Muscle layer of colon (tissue), 2 donors: ENCODE results near the gene UBE2K.
"Not testable (repeated sequence)": the region's sequence is repeated elsewhere in the genome, so short reads cannot be mapped to it uniquely, and the experiment has no call there.

Experiments
- H3K27ac ChIP-seq: one replicate; pipeline ENCODE4 v1.7.0; 2013; ENCODE audit warnings: low read depth, mild to moderate bottlenecking, low read length, moderate library complexity
- H3K27me3 ChIP-seq, 2 donors: one replicate each; pipeline ENCODE4 v1.7.0; 2013; ENCODE audit warnings: low read length in 2 of 2, mild to moderate bottlenecking in 2 of 2; ENCODE audit not compliant: insufficient read depth in 2 of 2, control insufficient read depth in 1 of 2
- H3K36me3 ChIP-seq: one replicate; pipeline ENCODE4 v1.7.0; 2013; ENCODE audit warnings: mild to moderate bottlenecking, low read length; ENCODE audit not compliant: insufficient read depth
- H3K4me1 ChIP-seq: one replicate; pipeline ENCODE4 v1.7.0; 2013; ENCODE audit warnings: mild to moderate bottlenecking, low read length; ENCODE audit not compliant: insufficient read depth
- H3K4me3 ChIP-seq, 2 donors: one replicate each; pipeline ENCODE4 v1.7.0; 2013; ENCODE audit warnings: low read length in 2 of 2, low read depth in 1 of 2, mild to moderate bottlenecking in 1 of 2, moderate library complexity in 1 of 2
- H3K9ac ChIP-seq: one replicate; pipeline ENCODE4 v1.7.0; 2013; ENCODE audit warnings: low read length
- H3K9me3 ChIP-seq: one replicate; pipeline ENCODE4 v1.7.0; 2013; ENCODE audit warnings: mild to moderate bottlenecking, low read length
- donor health status: abdominal sarcoma.
- donor health status: Adenocarcinoma of cecum.

The UBE2K gene

GRCh38 chr4:39660757-39661156 lies 37.2 kb upstream of the UBE2K start:
- Histone ChIP-seq H3K9me3 (no peaks in the 10 kb centered on the region), H3K9ac (no peak overlapping the region), H3K4me1 (no peaks in the 10 kb centered on the region), H3K4me3 (no peak overlapping the region), H3K27ac (no peak overlapping the region), H3K27me3 (no peaks in the 10 kb centered on the region), H3K36me3 (no peaks in the 10 kb centered on the region)

- H3K4me3 ChIP-seq = no peak overlapping the region
- no peaks in the 10 kb centered on the region for H3K27me3 ChIP-seq
- no peak overlapping the region for H3K27ac ChIP-seq
- H3K36me3 ChIP-seq = no peaks in the 10 kb centered on the region
- no peak overlapping the region for H3K9ac ChIP-seq
- H3K4me1 ChIP-seq = no peaks in the 10 kb centered on the region
- H3K9me3 ChIP-seq = no peaks in the 10 kb centered on the region
Measured at GRCh38 chr4:39662683-39663082, 35.3 kb upstream of the UBE2K start.

- Histone ChIP-seq H3K4me3 (no peak overlapping the region), H3K27ac (no peak overlapping the region), H3K4me1 (no peaks in the 10 kb centered on the region), H3K9me3 (no peaks in the 10 kb centered on the region), H3K36me3 (no peaks in the 10 kb centered on the region), H3K9ac (no peak overlapping the region), H3K27me3 (no peaks in the 10 kb centered on the region)
Measured at GRCh38 chr4:39664828-39665731, 32.9 kb upstream of the UBE2K start.

- Histone ChIP-seq H3K27me3 (no peaks in the 10 kb centered on the region), H3K9ac (no peak overlapping the region), H3K27ac (no peak overlapping the region), H3K36me3 (no peaks in the 10 kb centered on the region), H3K4me1 (no peaks in the 10 kb centered on the region), H3K9me3 (no peaks in the 10 kb centered on the region), H3K4me3 (no peak overlapping the region)
Measured at GRCh38 chr4:39667706-39668105, 30.2 kb upstream of the UBE2K start.

GRCh38 chr4:39668887-39669286 lies 29.0 kb upstream of the UBE2K start:
- H3K27ac ChIP-seq = no peak overlapping the region
- H3K4me3 ChIP-seq = no peak overlapping the region
- no peaks in the 10 kb centered on the region for H3K36me3 ChIP-seq
- H3K9me3 ChIP-seq = no peaks in the 10 kb centered on the region
- no peak overlapping the region for H3K9ac ChIP-seq
- H3K4me1 ChIP-seq = no peaks in the 10 kb centered on the region
- no peaks in the 10 kb centered on the region for H3K27me3 ChIP-seq

GRCh38 chr4:39670296-39670695 lies 27.6 kb upstream of the UBE2K start:
- not testable (repeated sequence) for H3K4me3 ChIP-seq, H3K9me3 ChIP-seq, H3K4me1 ChIP-seq, H3K36me3 ChIP-seq, H3K27me3 ChIP-seq, H3K27ac ChIP-seq, H3K9ac ChIP-seq

GRCh38 chr4:39675681-39676080 lies 22.3 kb upstream of the UBE2K start:
- H3K27me3 ChIP-seq, H3K9me3 ChIP-seq, H3K4me1 ChIP-seq, H3K27ac ChIP-seq, H3K36me3 ChIP-seq, H3K9ac ChIP-seq, H3K4me3 ChIP-seq: not testable (repeated sequence)

GRCh38 chr4:39681003-39681402 lies 16.9 kb upstream of the UBE2K start:
- not testable (repeated sequence) for H3K36me3 ChIP-seq, H3K27ac ChIP-seq, H3K9me3 ChIP-seq, H3K4me1 ChIP-seq, H3K9ac ChIP-seq, H3K4me3 ChIP-seq, H3K27me3 ChIP-seq

GRCh38 chr4:39682138-39682537 lies 15.8 kb upstream of the UBE2K start:
- Histone ChIP-seq H3K36me3 (no peaks in the 10 kb centered on the region), H3K27ac (no peak overlapping the region), H3K4me3 (no peak overlapping the region)

GRCh38 chr4:39685990-39686389 lies 11.9 kb upstream of the UBE2K start:
- Histone ChIP-seq H3K9me3 (no peaks in the 10 kb centered on the region), H3K27me3 (no peaks in the 10 kb centered on the region), H3K9ac (no peak overlapping the region), H3K4me1 (no peaks in the 10 kb centered on the region), H3K36me3 (no peaks in the 10 kb centered on the region), H3K27ac (no peak overlapping the region), H3K4me3 (no peak overlapping the region)

More at GRCh38 chr4:39682138-39682537, 15.8 kb upstream of the UBE2K start:
- H3K27me3 ChIP-seq = no peaks in the 10 kb centered on the region
- no peak overlapping the region for H3K9ac ChIP-seq
- H3K4me1 ChIP-seq = no peaks in the 10 kb centered on the region
- no peaks in the 10 kb centered on the region for H3K9me3 ChIP-seq

- no peak overlapping the region for H3K4me3 ChIP-seq
Measured at GRCh38 chr4:39687014-39687413, 10.9 kb upstream of the UBE2K start.

GRCh38 chr4:39689970-39690369 lies 8.0 kb upstream of the UBE2K start:
- H3K27ac ChIP-seq = no peak overlapping the region
- no peaks in the 10 kb centered on the region for H3K9me3 ChIP-seq
- H3K9ac ChIP-seq = no peak overlapping the region
- H3K4me1 ChIP-seq = no peaks in the 10 kb centered on the region
- H3K27me3 ChIP-seq = no peaks in the 10 kb centered on the region
- no peak overlapping the region for H3K4me3 ChIP-seq
- no peaks in the 10 kb centered on the region for H3K36me3 ChIP-seq

More at GRCh38 chr4:39687014-39687413, 10.9 kb upstream of the UBE2K start:
- Histone ChIP-seq H3K27me3 (no peaks in the 10 kb centered on the region), H3K36me3 (no peaks in the 10 kb centered on the region), H3K27ac (no peak overlapping the region), H3K4me1 (no peaks in the 10 kb centered on the region), H3K9me3 (no peaks in the 10 kb centered on the region), H3K9ac (no peak overlapping the region)
